HG03342 (cell line): Measurements from ENCODE around the gene WSB2.
"Not testable (repeated sequence)": the region's sequence is repeated elsewhere in the genome, so short reads cannot be mapped to it uniquely, and the experiment has no call there.

Experiments
- ATAC-seq: cut with Tn5 transposase; IDR thresholded peaks from one replicate; pipeline ENCODE4 v1.9.1; 2021; ENCODE audit warnings: mild to moderate bottlenecking, moderate library complexity; ENCODE audit not compliant: unreplicated experiment

Gene WSB2

GRCh38 chr12:118036672-118037411 lies 24.1 kb downstream of the WSB2 start:
- ATAC-seq, result no peak

- peak; percentile 76 for ATAC-seq
Measured at GRCh38 chr12:118035190-118036041, 25.6 kb downstream of the WSB2 start.

GRCh38 chr12:118034429-118035189 lies 26.4 kb downstream of the WSB2 start:
- no peak for ATAC-seq

- ATAC-seq, result no peak
Measured at GRCh38 chr12:118033902-118034301, 27.1 kb downstream of the WSB2 start.

- no peak for ATAC-seq
Measured at GRCh38 chr12:118033323-118033722, 27.7 kb downstream of the WSB2 start.

GRCh38 chr12:118032188-118032587 lies 28.8 kb downstream of the WSB2 start:
- no peak for ATAC-seq

- no peak for ATAC-seq
Measured at GRCh38 chr12:118029166-118029565, 31.8 kb downstream of the WSB2 start.

GRCh38 chr12:118025168-118025567 lies 35.8 kb downstream of the WSB2 start:
- ATAC-seq, result no peak

GRCh38 chr12:118023301-118023860 lies 37.6 kb downstream of the WSB2 start:
- no peak for ATAC-seq

GRCh38 chr12:118022728-118023109 lies 38.3 kb downstream of the WSB2 start:
- ATAC-seq, result no peak

GRCh38 chr12:118022097-118022727 lies 38.8 kb downstream of the WSB2 start:
- ATAC-seq, result not testable (repeated sequence)

GRCh38 chr12:118020036-118020435 lies 40.9 kb downstream of the WSB2 start:
- ATAC-seq, result no peak

GRCh38 chr12:118017926-118018325 lies 43.1 kb downstream of the WSB2 start:
- no peak for ATAC-seq

GRCh38 chr12:118016424-118017264 lies 44.3 kb downstream of the WSB2 start, which contains the start of gene RFC5:
Gene RFC5 (plus strand): TSS chr12:118016703. CDS start chr12:118016828, 125 bp downstream.
- peak; percentile 99 for ATAC-seq

GRCh38 chr12:118015944-118016343 lies 45.0 kb downstream of the WSB2 start:
- ATAC-seq, result no peak

GRCh38 chr12:118015306-118015705 lies 45.7 kb downstream of the WSB2 start:
- ATAC-seq, result no peak

- ATAC-seq, result no peak
Measured at GRCh38 chr12:118013283-118013682, 47.7 kb downstream of the WSB2 start.

- ATAC-seq, result no peak
Measured at GRCh38 chr12:118011961-118012360, 49.0 kb downstream of the WSB2 start.

- no peak for ATAC-seq
Measured at GRCh38 chr12:118011377-118011776, 49.6 kb downstream of the WSB2 start.

- no peak for ATAC-seq
Measured at GRCh38 chr12:118010903-118011302, 50.1 kb downstream of the WSB2 start.
